ENCODE measurements around the gene RMND1. TPM values are rescaled to one million over a fixed set of nuclear protein-coding genes. Genes with fewer than 3 reads are reported as not detected.
"Not testable (repeated sequence)": the region's sequence is repeated elsewhere in the genome, so short reads cannot be mapped to it uniquely, and the experiment has no call there.

The RMND1 gene
- total RNA-seq, 1 experiment from 2014 or later: 27.7 TPM

DNA sequence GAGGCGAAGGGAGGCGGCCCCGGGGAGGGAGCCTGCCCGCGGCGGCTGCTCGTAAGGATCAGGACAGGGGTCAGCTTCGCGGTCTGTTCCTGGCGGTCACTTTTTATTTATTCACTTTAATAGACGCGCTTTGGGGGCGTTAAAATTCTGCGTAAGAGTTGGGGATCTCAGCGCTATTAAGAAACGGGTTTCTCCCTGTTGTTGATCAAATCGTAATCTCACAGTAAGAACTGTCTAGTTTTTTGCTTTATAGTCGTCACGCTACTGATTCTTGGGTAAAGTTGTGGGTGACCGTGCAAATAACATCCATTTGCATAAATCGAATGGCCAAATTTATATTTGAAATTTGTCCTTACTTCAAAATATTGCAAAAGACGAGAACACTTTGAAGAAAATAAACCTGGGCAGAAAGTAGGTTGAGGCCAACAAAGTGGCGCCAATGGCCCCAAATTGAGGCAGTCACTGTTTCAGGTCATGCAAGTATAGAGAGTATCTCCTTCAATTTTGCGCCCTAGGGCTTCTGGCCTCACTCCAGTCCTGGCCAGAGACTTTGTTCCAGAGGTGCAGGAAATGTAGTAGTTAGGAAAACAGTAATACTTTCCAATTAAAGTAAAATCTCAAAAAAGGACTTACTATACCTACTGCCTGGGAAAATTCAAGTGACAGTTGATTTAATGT lies 963 bp upstream of the RMND1 start:
- DNase-seq (ENCODE audit: low read depth): no peak

- DNase-seq (ENCODE audit: low read depth): no peak
These were observed 443 bp downstream of the RMND1 start for GRCh38 chr6:151451417-151451949.

DNA sequence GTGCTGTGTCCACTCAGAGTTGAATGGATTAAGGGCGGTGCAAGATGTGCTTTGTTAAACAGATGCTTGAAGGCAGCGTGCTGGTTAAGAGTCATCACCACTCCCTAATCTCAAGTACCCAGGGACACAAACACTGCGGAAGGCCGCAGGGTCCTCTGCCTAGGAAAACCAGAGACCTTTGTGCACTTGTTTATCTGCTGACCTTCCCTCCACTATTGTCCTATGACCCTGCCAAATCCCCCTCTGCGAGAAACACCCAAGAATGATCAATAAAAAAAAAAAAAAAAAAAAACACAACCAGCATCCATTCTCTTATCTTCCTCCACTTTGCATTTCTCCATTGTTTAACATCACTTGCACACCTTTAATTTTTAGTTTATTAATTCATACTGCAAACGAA lies 998 bp downstream of the RMND1 start:
- DNase-seq (ENCODE audit: low read depth): not testable (repeated sequence)

DNA sequence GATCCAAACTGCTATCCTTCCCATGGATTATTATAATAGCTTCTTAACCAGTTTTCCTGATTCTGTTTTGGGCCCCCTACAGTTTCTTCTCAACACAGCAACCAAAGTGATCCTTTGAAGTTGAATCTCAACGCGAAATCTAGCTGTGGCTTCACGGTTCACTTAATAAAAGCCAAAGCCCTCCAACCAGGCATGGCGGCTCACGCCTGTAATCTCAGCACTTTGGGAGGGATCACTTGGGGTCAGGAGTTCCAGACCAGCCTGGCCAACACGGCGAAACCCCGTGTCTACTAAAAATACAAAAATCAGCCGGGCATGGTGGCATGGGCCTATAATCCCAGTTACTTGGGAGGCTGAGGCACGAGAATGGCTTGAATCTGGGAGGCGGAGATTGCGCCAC lies 3.3 kb downstream of the RMND1 start:
- DNase-seq (ENCODE audit: low read depth): no peak

GRCh38 chr6:151447237-151447636 lies 4.7 kb downstream of the RMND1 start:
- DNase-seq (ENCODE audit: low read depth): no peak

DNA sequence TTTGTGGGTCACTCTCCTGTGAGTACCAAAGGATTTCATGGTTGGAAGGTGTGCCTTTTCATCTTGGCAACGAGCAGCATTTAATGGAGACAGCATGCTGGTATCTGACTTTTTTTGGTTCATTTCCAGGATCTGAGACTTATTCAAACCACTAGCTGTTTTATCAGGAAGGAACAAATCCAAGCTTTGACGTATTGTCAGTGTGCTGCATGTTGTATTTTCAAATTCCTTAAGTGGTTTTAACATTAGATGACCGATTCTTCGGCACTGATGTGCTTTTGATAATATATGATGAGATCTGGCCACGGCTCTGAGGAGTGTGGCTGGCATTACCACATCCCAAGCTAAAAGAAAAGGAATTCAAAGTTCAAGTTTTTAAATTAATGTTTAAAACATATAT lies 6.4 kb downstream of the RMND1 start:
- peak; percentile 28 for DNase-seq (ENCODE audit: low read depth)

DNA sequence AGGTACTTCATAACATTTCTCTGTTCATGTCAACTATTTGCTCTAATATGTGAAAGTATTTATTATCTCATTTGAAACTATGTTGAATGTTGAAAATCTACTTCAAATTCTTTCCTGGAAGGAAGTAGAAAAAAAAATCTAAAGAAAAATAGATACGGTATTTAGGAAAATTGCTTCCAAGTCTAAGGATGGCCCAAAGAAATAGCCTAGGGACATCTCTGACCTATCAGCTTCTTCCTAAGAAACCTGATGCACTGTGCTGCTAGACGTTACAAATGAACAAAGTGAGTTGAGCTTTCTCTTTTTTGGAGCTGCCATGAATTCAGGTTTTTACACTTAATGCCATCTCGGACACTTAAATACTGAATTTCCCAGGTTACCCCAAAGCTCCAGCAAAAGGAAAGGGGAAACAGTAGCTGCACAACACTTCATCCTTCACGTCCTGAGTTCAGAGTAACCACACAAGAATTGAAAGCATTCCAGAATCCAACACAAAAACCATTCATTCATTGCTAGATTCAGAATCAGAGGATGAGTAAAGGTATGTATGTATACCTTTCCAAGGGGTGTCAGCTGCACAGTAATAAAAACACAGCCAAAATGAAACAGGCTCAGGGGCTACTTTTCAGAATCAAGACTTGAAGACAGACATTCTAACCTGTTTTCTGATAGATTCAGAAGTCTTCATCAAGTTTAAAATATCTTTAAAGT lies 7.9 kb downstream of the RMND1 start:
- DNase-seq (ENCODE audit: low read depth): no peak

- DNase-seq (ENCODE audit: low read depth): no peak
These were observed 8.5 kb downstream of the RMND1 start for GRCh38 chr6:151443454-151443853.

DNA sequence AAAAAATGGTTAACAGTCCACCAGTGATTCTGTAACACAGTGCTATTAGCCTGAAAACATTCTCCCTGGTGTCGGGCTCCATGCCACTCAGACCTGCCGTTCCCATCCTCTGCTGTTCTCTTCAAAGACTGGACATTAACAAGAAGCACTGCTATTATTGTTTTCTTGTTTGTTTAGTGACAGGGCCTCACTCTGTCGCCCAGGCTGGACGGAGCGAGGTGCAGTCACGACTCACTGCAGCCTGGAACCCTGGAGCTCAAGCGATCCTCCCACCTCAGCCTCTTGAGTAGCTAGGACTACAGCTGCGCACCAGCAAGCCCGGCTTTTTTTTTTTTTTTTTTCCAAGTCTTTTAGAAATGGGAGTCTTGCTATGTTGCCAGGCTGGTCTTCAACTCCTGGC lies 9.6 kb downstream of the RMND1 start:
- DNase-seq (ENCODE audit: low read depth): no peak

DNA sequence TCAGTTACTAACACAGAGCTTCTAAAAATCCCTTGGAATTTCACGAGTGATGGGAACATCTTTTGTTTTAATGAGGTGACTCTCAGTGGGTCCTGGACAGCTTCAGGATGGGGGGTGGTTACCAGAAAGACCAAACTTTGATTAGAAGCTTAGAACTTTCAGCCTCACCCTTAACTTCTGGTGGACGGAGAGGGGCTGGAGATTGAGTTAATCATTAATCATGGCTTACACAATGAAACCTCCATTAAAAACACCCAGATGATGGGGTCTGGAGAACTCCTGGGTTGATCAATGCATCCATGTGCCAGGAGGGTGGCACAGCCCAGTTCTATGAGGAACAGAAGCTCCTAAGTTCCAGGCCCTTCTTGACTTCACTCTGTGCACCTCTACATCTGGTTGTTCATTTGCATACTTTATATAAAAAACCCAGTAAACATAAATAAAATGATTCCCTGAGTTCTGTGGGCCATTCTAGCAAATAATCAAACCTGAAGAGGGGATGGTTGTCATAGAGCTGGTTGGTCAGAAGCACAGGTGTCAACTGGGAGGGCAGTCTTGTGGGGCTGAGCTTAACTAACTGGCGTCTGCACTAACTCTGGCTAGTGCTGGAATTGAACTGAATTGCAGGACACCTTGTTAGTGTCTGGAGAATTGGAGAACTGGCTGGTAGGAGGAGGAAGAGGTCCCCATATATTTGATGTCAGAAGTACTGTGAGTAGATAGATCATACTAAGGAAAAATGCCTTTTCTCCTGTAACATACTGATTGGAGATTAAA lies 10.3 kb downstream of the RMND1 start:
- DNase-seq (ENCODE audit: low read depth): no peak

- no peak for DNase-seq (ENCODE audit: low read depth)
These were observed 11.0 kb downstream of the RMND1 start for GRCh38 chr6:151440930-151441329.

GRCh38 chr6:151440498-151440897 lies 11.4 kb downstream of the RMND1 start:
- DNase-seq (ENCODE audit: low read depth): no peak

DNA sequence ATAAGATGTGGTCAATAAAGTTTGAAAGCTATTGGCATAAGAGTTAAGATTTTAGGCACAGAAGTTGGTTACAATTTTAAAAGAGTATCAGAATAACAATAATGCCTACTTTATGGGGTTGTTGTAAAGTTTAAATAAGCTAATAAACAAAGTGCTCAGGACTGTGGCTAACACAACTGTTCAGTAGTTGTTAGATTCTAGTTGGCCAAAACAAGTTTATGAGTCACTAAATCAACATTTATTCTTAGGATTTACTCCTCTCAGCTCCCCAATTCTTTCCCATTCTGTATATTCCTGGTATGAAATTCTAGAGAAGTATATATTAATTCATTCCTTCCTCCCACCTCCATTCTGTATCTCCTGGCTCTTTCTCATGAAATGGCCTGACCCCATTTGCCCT lies 14.5 kb downstream of the RMND1 start:
- DNase-seq (ENCODE audit: low read depth): peak; percentile 54

- DNase-seq (ENCODE audit: low read depth): peak; percentile 70
These were observed 15.1 kb downstream of the RMND1 start for GRCh38 chr6:151436802-151437201.

GRCh38 chr6:151436300-151436699 lies 15.6 kb downstream of the RMND1 start:
- no peak for DNase-seq (ENCODE audit: low read depth)

GRCh38 chr6:151434369-151434768 lies 17.6 kb downstream of the RMND1 start:
- no peak for DNase-seq (ENCODE audit: low read depth)

- no peak for DNase-seq (ENCODE audit: low read depth)
These were observed 19.3 kb downstream of the RMND1 start for GRCh38 chr6:151432651-151433050.

DNA sequence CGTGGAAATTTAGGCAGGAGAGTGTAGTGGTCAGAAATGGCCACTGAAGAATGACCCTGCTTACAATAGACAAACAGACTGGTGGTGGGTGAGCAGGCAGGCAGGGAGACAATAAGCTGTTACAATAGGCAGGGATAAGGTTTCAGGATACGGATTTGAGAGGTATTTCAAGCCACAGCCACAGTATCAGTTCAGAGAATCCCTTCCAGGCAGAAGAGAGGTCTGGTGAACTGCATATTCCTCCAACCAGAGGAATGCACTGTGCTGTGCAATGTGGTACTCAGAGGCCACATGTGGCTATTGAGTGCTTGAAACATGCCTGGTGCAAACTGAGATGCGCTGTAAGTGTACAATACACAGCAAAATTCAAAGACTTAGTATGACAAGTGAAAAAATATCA lies 20.6 kb downstream of the RMND1 start:
- DNase-seq (ENCODE audit: low read depth): no peak

GRCh38 chr6:151430886-151431285 lies 21.0 kb downstream of the RMND1 start:
- no peak for DNase-seq (ENCODE audit: low read depth)

DNA sequence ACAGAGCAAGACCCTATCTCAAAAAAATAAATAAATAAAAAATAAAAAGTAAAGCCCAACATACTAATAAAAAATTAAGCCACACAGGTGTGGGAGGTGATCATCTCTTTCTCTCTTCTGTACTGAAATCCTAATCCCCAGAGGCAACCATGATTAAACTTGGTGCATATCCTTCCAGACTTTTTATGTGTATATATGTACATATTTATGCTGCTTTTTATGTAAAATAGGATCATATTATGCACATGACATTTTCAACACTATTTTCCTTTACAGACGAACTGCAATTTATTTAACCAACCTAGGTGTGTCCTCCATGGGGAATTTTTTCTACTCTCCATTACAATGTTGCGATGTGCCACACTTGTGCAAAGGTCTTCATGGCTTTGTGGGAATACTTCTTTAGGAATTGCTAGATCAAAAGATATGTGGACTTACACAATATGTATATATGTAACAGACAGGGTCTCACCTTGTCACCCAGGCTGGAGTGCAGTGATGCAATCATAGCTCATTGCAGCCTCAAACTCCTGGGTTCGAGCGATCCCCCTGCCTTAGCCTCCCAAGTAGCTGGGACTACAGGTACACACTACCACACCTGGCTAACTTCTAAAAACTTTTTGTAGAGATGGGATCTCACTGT lies 23.7 kb downstream of the RMND1 start:
- no peak for DNase-seq (ENCODE audit: low read depth)

GRCh38 chr6:151425561-151425960 lies 26.4 kb downstream of the RMND1 start:
- DNase-seq (ENCODE audit: low read depth): no peak

- no peak for DNase-seq (ENCODE audit: low read depth)
These were observed 28.9 kb downstream of the RMND1 start for GRCh38 chr6:151422981-151423380.

All from LHCN-M2 (cell line).